A673 (cell line): ENCODE data around the gene MICAL3. TPM values are rescaled to one million over a fixed set of nuclear protein-coding genes. Genes with fewer than 3 reads are reported as not detected.

ENCODE experiments used
- BruUV-seq: library from RNA; stranded (reverse); fragments of 400-500 nt; replicated peaks from 2 replicates; lab custom pipeline; 2021; lab: Mats Ljungman, UMichigan
- CTCF ChIA-PET: fragments of 300-600 bp; sonication (Branson Sonifier 250); formaldehyde crosslinking; loops from one replicate; lab custom pipeline; 2022; ENCODE audit warnings: antibody characterized with exemption; lab: Charles Lee
- POLR2A ChIA-PET: fragments of 300-600 bp; sonication (Branson Sonifier 250); formaldehyde crosslinking; loops from one replicate; lab custom pipeline; 2022; ENCODE audit warnings: antibody characterized with exemption; ENCODE audit not compliant: low non-redundant PET; lab: Charles Lee
- DNase-seq: peaks from one replicate; pipeline ENCODE4 v3.0.0-alpha.2; 2015; ENCODE audit warnings: low spot score
- H3K27ac ChIP-seq: fragments of 200-600 bp; sonication (generic); 2 replicates; pipeline ENCODE4 v1.5.1; 2016; ENCODE audit warnings: mixed run types, low read depth, mild to moderate bottlenecking, mixed read lengths, antibody characterized with exemption, low read length; ENCODE audit not compliant: poor library complexity, severe bottlenecking
- H3K27me3 ChIP-seq: fragments of 200-600 bp; sonication (generic); replicated peaks from 2 replicates; pipeline ENCODE4 v1.6.1; 2017; ENCODE audit warnings: mixed run types, low read depth, mild to moderate bottlenecking, mixed read lengths, antibody characterized with exemption, low read length; ENCODE audit not compliant: insufficient read depth, poor library complexity
- H3K36me3 ChIP-seq: fragments of 200-600 bp; sonication (generic); 2 replicates; pipeline ENCODE4 v1.6.1; 2016; ENCODE audit warnings: mixed run types, mild to moderate bottlenecking, mixed read lengths, antibody characterized with exemption, low read length; ENCODE audit not compliant: insufficient read depth, poor library complexity, severe bottlenecking
- H3K4me1 ChIP-seq: fragments of 200-600 bp; sonication (generic); 2 replicates; pipeline ENCODE4 v1.6.1; 2017; ENCODE audit warnings: mixed run types, mild to moderate bottlenecking, mixed read lengths, antibody characterized with exemption, low read length; ENCODE audit not compliant: insufficient read depth, poor library complexity, severe bottlenecking
- H3K4me3 ChIP-seq: fragments of 200-600 bp; sonication (generic); 2 replicates; pipeline ENCODE4 v1.5.1; 2016; ENCODE audit warnings: low read depth, mixed run types, mild to moderate bottlenecking, mixed read lengths, low read length; ENCODE audit not compliant: poor library complexity, severe bottlenecking
- H3K9me3 ChIP-seq: fragments of 200-600 bp; sonication (generic); 2 replicates; pipeline ENCODE4 v1.6.1; 2016; ENCODE audit warnings: mixed run types, low read depth, mild to moderate bottlenecking, mixed read lengths, antibody characterized with exemption, low read length; ENCODE audit not compliant: poor library complexity, severe bottlenecking
- CTCF ChIP-seq: fragments of 300-800, 200-600 bp; sonication (generic); conservative IDR thresholded peaks from 2 replicates; pipeline ENCODE4 v1.5.1; 2017; ENCODE audit warnings: low read depth, mild to moderate bottlenecking, antibody characterized with exemption, low read length, moderate library complexity, mixed read lengths
- EZH2 ChIP-seq: fragments of 200-600 bp; sonication (generic); IDR thresholded peaks from 2 replicates; pipeline ENCODE4 v1.6.1; 2017; ENCODE audit warnings: borderline replicate concordance, low read depth, mild to moderate bottlenecking, mixed read lengths, antibody characterized with exemption, low read length; ENCODE audit not compliant: poor library complexity, severe bottlenecking
- intact Hi-C: fragments of 100-400 bp; cut with micrococcal nuclease; formaldehyde crosslinking; loops from one replicate; pipeline ENCODE4 v1.10.0; 2022; ENCODE audit not compliant: unreplicated experiment
- total RNA-seq: library from RNA; stranded (reverse); gene quantifications from 2 replicates; pipeline ENCODE4 v1.2.3, GENCODE V29; 2021

MICAL3 gene
- total RNA-seq, 1 experiment from 2014 or later: 63.6 TPM

- Histone ChIP-seq H3K9me3 (no peaks in the 10 kb centered on the region), H3K36me3 (no peaks in the 10 kb centered on the region), H3K4me3 (no peak overlapping the region), H3K27me3 (no peaks in the 10 kb centered on the region), H3K4me1 (peaks cover 9% of the 10 kb centered on the region), H3K27ac (no peak overlapping the region)
- intact Hi-C loops: no loop called here
- BruUV-seq: no TSS peak
- TF ChIP-seq CTCF (no peak), EZH2 (no peak)
- POLR2A ChIA-PET: no interaction called here
- DNase-seq: no peak
- CTCF ChIA-PET: no interaction called here
Measured at GRCh38 chr22:17981497-17981896, 42.9 kb downstream of the MICAL3 start.

DNA sequence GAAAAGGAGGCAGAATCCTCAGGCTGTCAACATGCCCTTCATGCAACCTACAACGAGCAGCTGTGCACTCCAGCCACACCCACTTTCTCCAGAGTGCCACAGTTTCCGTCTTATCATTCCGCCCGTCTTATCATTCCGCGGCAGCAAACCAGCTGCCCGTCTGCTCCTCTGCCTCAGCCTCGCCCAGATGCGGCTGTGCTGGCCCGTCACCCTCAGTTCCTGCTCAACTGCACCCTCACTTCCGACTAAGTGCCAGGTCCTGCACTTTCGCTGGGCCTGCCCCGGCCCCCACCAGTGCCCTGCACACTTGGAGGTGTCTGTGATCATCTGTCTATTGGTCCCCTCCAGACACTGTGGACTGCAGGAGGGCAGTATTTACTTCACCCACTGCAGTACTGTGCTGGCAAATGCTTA is 43.7 kb downstream of the MICAL3 start:
- intact Hi-C loops: no loop called here
- peak; percentile 54 for DNase-seq
- Histone ChIP-seq H3K27me3 (no peaks in the 10 kb centered on the region), H3K36me3 (no peaks in the 10 kb centered on the region), H3K9me3 (no peaks in the 10 kb centered on the region), H3K4me1 (peaks cover 9% of the 10 kb centered on the region), H3K27ac (no peak overlapping the region), H3K4me3 (peak overlapping the region; percentile 28)
- no TSS peak for BruUV-seq
- ChIA-PET CTCF (no interaction called here), POLR2A (no interaction called here)
- TF ChIP-seq CTCF (no peak), EZH2 (no peak)

- peak overlapping the region; percentile 28 for H3K4me3 ChIP-seq
- ChIA-PET CTCF (no interaction called here), POLR2A (no interaction called here)
- H3K9me3 ChIP-seq: no peaks in the 10 kb centered on the region
- TF ChIP-seq CTCF (no peak), EZH2 (no peak)
- BruUV-seq: no TSS peak
- H3K27me3 ChIP-seq: no peaks in the 10 kb centered on the region
- DNase-seq: no peak
- H3K4me1 ChIP-seq: peaks cover 9% of the 10 kb centered on the region
- intact Hi-C loops: no loop called here
- H3K36me3 ChIP-seq: no peaks in the 10 kb centered on the region
- H3K27ac ChIP-seq: no peak overlapping the region
Measured at GRCh38 chr22:17980015-17980590, 44.3 kb downstream of the MICAL3 start.
